Measurements from ENCODE around the gene MTCL3.

DNA sequence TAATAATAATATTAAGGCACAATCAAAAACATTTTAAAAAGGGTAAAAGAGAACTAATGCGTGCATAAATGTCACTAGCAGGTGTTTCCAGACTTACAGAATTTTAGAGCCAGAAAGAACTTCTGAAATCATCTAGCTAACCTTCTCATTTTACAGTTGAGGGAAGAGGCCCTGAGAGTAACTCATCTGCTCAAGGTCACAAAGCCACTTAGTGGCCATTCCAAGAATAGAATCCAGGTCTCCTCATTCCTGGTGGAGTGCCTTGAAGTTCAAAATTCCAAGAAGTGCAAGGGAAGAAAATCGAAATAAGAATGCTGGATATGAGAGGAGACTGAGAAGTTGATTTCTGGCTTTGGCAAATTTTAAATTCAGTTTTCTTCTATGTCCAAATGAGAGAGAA is 56.8 kb downstream of the MTCL3 start:
- TF ChIP-seq, protein P1, sequence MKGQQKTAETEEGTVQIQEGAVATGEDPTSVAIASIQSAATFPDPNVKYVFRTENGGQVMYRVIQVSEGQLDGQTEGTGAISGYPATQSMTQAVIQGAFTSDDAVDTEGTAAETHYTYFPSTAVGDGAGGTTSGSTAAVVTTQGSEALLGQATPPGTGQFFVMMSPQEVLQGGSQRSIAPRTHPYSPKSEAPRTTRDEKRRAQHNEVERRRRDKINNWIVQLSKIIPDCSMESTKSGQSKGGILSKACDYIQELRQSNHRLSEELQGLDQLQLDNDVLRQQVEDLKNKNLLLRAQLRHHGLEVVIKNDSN (IDR thresholded peaks at IDR 0.05) = no peak
- TF ChIP-seq RAD21 (IDR thresholded peaks at IDR 0.05; ENCODE audit: low read depth) (no peak), NFIC (IDR thresholded peaks at IDR 0.05) (no peak), TAF1 (IDR thresholded peaks at IDR 0.05; ENCODE audit: low read depth) (no peak), CEBPB (IDR thresholded peaks at IDR 0.05) (no peak), FOXM1 (IDR thresholded peaks at IDR 0.05; ENCODE audit: borderline replicate concordance, low read depth) (no peak), EP300 (IDR thresholded peaks at IDR 0.05; ENCODE audit: borderline replicate concordance) (no peak), YY1 (IDR thresholded peaks at IDR 0.05; ENCODE audit: low read depth) (no peak), ZBTB7A (IDR thresholded peaks at IDR 0.05; ENCODE audit: low read depth) (no peak), TCF12 (IDR thresholded peaks at IDR 0.05; ENCODE audit: low read depth) (no peak), EGR1 (IDR thresholded peaks at IDR 0.05) (no peak)
- TF ChIP-seq, protein P2, sequence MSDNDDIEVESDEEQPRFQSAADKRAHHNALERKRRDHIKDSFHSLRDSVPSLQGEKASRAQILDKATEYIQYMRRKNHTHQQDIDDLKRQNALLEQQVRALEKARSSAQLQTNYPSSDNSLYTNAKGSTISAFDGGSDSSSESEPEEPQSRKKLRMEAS (IDR thresholded peaks at IDR 0.05) = no peak
- TF ChIP-seq, protein P3, sequence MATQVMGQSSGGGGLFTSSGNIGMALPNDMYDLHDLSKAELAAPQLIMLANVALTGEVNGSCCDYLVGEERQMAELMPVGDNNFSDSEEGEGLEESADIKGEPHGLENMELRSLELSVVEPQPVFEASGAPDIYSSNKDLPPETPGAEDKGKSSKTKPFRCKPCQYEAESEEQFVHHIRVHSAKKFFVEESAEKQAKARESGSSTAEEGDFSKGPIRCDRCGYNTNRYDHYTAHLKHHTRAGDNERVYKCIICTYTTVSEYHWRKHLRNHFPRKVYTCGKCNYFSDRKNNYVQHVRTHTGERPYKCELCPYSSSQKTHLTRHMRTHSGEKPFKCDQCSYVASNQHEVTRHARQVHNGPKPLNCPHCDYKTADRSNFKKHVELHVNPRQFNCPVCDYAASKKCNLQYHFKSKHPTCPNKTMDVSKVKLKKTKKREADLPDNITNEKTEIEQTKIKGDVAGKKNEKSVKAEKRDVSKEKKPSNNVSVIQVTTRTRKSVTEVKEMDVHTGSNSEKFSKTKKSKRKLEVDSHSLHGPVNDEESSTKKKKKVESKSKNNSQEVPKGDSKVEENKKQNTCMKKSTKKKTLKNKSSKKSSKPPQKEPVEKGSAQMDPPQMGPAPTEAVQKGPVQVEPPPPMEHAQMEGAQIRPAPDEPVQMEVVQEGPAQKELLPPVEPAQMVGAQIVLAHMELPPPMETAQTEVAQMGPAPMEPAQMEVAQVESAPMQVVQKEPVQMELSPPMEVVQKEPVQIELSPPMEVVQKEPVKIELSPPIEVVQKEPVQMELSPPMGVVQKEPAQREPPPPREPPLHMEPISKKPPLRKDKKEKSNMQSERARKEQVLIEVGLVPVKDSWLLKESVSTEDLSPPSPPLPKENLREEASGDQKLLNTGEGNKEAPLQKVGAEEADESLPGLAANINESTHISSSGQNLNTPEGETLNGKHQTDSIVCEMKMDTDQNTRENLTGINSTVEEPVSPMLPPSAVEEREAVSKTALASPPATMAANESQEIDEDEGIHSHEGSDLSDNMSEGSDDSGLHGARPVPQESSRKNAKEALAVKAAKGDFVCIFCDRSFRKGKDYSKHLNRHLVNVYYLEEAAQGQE (IDR thresholded peaks at IDR 0.05; ENCODE audit: low read depth) = no peak

All from Ishikawa (cell line).